Lung (tissue), 12 donors: Measurements from ENCODE around the gene KDM3B. TPM values are rescaled to one million over a fixed set of nuclear protein-coding genes. Genes with fewer than 3 reads are reported as not detected.

Experiments
- ATAC-seq: fragments of 200-7000 bp; cut with Tn5 transposase; one replicate; pipeline ENCODE4 v1.9.1; 2020; ENCODE audit warnings: moderate number of reproducible peaks; ENCODE audit not compliant: insufficient read depth, low FRiP score
- DNase-seq, 3 donors: peaks; one replicate each; pipeline ENCODE4 v3.0.0-alpha.2; 2013 to 2017
- H3K27ac ChIP-seq, 2 donors: one replicate each; pipeline ENCODE4 v1.5.1; 2013; ENCODE audit warnings: mild to moderate bottlenecking in 2 of 2, moderate library complexity in 2 of 2, control low read depth in 1 of 2, inconsistent platforms in 1 of 2, low read depth in 1 of 2, low read length in 1 of 2
- H3K27me3 ChIP-seq, 3 donors: one replicate each; pipeline ENCODE4 v1.5.1; 2013; ENCODE audit warnings: low read length in 2 of 3; ENCODE audit not compliant: control insufficient read depth in 3 of 3, insufficient read depth in 3 of 3
- H3K36me3 ChIP-seq, 4 donors: one replicate each; pipeline ENCODE4 v1.5.1; 2013; ENCODE audit warnings: low read length in 4 of 4, mild to moderate bottlenecking in 1 of 4, moderate library complexity in 1 of 4; ENCODE audit not compliant: control insufficient read depth in 4 of 4, insufficient read depth in 4 of 4
- H3K4me1 ChIP-seq, 5 donors: one replicate each; pipeline ENCODE4 v1.5.1; 2013; ENCODE audit warnings: low read length in 5 of 5, mild to moderate bottlenecking in 2 of 5, moderate library complexity in 1 of 5; ENCODE audit not compliant: control insufficient read depth in 5 of 5, insufficient read depth in 5 of 5
- H3K4me3 ChIP-seq: one replicate; pipeline ENCODE4 v1.5.1; 2013; ENCODE audit warnings: mild to moderate bottlenecking, control low read depth, moderate library complexity
- H3K9ac ChIP-seq, 2 donors: one replicate each; pipeline ENCODE4 v1.5.1; 2013; ENCODE audit warnings: low read length in 2 of 2, control low read depth in 1 of 2; ENCODE audit not compliant: insufficient read depth in 1 of 2
- H3K9me3 ChIP-seq, 4 donors: one replicate each; pipeline ENCODE4 v1.5.1; 2013; ENCODE audit warnings: low read length in 3 of 4, mild to moderate bottlenecking in 1 of 4, moderate library complexity in 1 of 4; ENCODE audit not compliant: control insufficient read depth in 4 of 4, insufficient read depth in 3 of 4
- CTCF ChIP-seq: IDR thresholded peaks from 2 replicates; pipeline ENCODE4 v1.5.1; 2012; ENCODE audit warnings: mild to moderate bottlenecking; ENCODE audit errors: control extremely low read depth, extremely low read depth
- WGBS, 2 donors: extraction: QIAGEN DNeasy Blood & Tissue Kit; methylation state at CpG; one replicate each; pipeline ENCODE4 v1.1.7; 2013; 5-methylcytosine and 5-hydroxymethylcytosine counted together
- polyA plus RNA-seq, 2 donors: library from polyadenylated mRNA; stranded (reverse); fragments of 200-250 nt; gene quantifications; one replicate each; pipeline ENCODE4 v1.2.1, GENCODE V29; 2013
- total RNA-seq, 2 donors: library from RNA; depleted of rRNA in 1 of 2; stranded (reverse); fragments of >200 nt in 1 of 2; gene quantifications; one replicate each; pipeline ENCODE4 v1.2.1, GENCODE V29; 2014 to 2021
- donor health status: control.
- donor health status: control.
- donor health status: Bipolar disorder and iron deficiency.
- donor health status: healthy.
- donor health status: DM: yes; HTN: yes; CAD: no.

The KDM3B gene
- total and polyA plus RNA-seq, 4 donors, result 17.7 to 92.7 (median 37.5) TPM

- ATAC-seq, result peak; percentile 100
- no peak within 1 kb of the TSS for H3K27ac ChIP-seq
- H3K9me3 ChIP-seq, result no peaks in the 10 kb centered on the region
- 0 to 1% methylated on average over 55 of the region's 55 CpGs for whole genome bisulfite sequencing, 2 donors
- H3K4me3 ChIP-seq, result peak within 1 kb of the TSS; percentile 27
- peak; percentile 99 to 100 (median 99) for DNase-seq
- H3K27me3 ChIP-seq, result no peaks in the 10 kb centered on the region
- TF ChIP-seq CTCF, result no peak
- H3K9ac ChIP-seq, result peak within 1 kb of the TSS; percentile 31 to 57
- H3K4me1 ChIP-seq, result peaks cover 0 to 21% (median 0%) of the 10 kb centered on the region in 5 donors
- no peaks in the 10 kb centered on the region for H3K36me3 ChIP-seq
Observed at GRCh38 chr5:138331449-138332368, 20.8 kb upstream of the KDM3B start, which contains the start of gene CDC25C. Gene CDC25C, minus strand, starts transcription at chr5:138331804. Its CDS starts 624 bp downstream, at chr5:138331180.

GRCh38 chr5:138334867-138335447 is 17.5 kb upstream of the KDM3B start:
- Histone ChIP-seq H3K27me3 (no peaks in the 10 kb centered on the region), H3K9me3 (no peaks in the 10 kb centered on the region), H3K4me1 (peaks cover 0 to 37% (median 6%) of the 10 kb centered on the region in 5 donors), H3K4me3 (no peak overlapping the region), H3K27ac (no peak overlapping the region), H3K9ac (no peak overlapping the region), H3K36me3 (no peaks in the 10 kb centered on the region)
- DNase-seq (no peak), ATAC-seq (no peak)
- 83 to 90% methylated on average over 3 of the region's 3 CpGs for WGBS, 2 donors
- no peak for TF ChIP-seq CTCF

DNA sequence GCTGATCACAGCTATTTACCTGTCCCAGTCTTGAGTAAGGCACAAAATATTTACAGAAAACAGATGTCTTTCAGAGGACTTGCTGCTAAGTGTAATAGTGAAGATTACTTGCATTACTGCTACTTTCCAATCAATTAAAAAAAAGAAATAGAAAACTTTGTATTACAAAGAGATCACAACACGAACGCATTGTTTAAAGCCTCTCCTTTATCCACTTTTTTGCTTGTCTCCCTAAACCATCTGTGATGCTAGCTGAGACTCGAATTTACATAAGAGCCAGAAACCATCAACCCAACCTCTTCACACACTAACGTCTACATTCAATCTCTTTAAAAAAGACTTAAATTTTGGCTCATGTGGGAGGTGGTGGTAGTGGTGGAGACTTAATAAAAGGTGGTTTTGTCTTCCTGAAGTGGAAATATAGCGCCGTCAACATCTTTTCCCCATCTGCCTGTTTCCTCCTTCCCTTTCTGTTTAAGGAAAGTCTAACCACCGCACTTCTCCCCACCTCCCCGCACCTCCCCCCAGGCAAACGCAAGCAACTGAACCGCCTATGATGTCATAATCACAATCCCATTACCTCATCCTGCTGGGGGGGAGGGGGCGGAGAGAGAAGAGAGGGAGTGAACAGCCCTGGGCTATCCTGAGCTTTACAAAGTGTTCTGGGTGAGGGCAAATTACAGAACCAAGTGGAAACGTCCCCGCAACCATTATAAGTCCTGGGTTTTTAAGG is 15.4 kb upstream of the KDM3B start:
- TF ChIP-seq CTCF, result no peak
- Histone ChIP-seq H3K27ac (peak overlapping the region; percentile 81 to 94), H3K9me3 (no peaks in the 10 kb centered on the region), H3K27me3 (no peaks in the 10 kb centered on the region), H3K4me3 (peak overlapping the region; percentile 51), H3K4me1 (peaks cover 0 to 27% (median 6%) of the 10 kb centered on the region in 5 donors), H3K36me3 (peaks cover 3 to 10% (median 7%) of the 10 kb centered on the region in 4 donors), H3K9ac (peak overlapping the region; percentile 83 to 91)
- DNase-seq, result no peak
- WGBS, 2 donors, result 22 to 23% methylated on average over 13 of the region's 13 CpGs
- peak; percentile 53 for ATAC-seq
